Neural progenitor cell (in vitro differentiated cells): ENCODE results near the gene BMPER. TPM values are rescaled to one million over a fixed set of nuclear protein-coding genes. Genes with fewer than 3 reads are reported as not detected.
A peak's percentile ranks its signal among the peaks of the same experiment; 100 is the strongest.

ENCODE experiments used
- DNase-seq: peaks from one replicate; pipeline ENCODE4 v3.0.0-alpha.2; 2016; ENCODE audit warnings: low spot score
- H2AFZ ChIP-seq: fragments of 200-600 bp; sonication (generic); replicated peaks from 2 replicates; pipeline ENCODE4 v1.6.1; 2016; ENCODE audit warnings: antibody characterized with exemption
- H3F3A ChIP-seq: fragments of 200-600 bp; sonication (generic); 2 replicates; pipeline ENCODE4 v1.6.1; 2016; ENCODE audit warnings: antibody characterized with exemption, low read depth
- H3K27ac ChIP-seq: fragments of 200-600 bp; sonication (generic); 2 replicates; pipeline ENCODE4 v1.5.1; 2016; ENCODE audit warnings: mild to moderate bottlenecking
- H3K27me3 ChIP-seq: fragments of 200-600 bp; sonication (generic); 2 replicates; pipeline ENCODE4 v1.6.1; 2016; ENCODE audit warnings: mild to moderate bottlenecking, moderate library complexity
- H3K36me3 ChIP-seq: fragments of 200-600 bp; sonication (generic); 2 replicates; pipeline ENCODE4 v1.5.1; 2016
- H3K4me1 ChIP-seq: fragments of 200-600 bp; sonication (generic); 2 replicates; pipeline ENCODE4 v1.6.1; 2016; ENCODE audit warnings: mixed run types
- H3K4me2 ChIP-seq: fragments of 200-600 bp; sonication (generic); 2 replicates; pipeline ENCODE4 v1.6.1; 2016
- H3K4me3 ChIP-seq: fragments of 200-600 bp; sonication (generic); 2 replicates; pipeline ENCODE4 v1.5.1; 2016
- H3K79me2 ChIP-seq: fragments of 200-600 bp; sonication (generic); 2 replicates; pipeline ENCODE4 v1.6.1; 2016; ENCODE audit warnings: low read depth
- H3K9ac ChIP-seq: fragments of 200-600 bp; sonication (generic); 2 replicates; pipeline ENCODE4 v1.6.1; 2016
- H3K9me3 ChIP-seq: fragments of 200-600 bp; sonication (generic); 2 replicates; pipeline ENCODE4 v1.5.1; 2016; ENCODE audit warnings: low read depth
- H4K20me1 ChIP-seq: fragments of 200-600 bp; sonication (generic); 2 replicates; pipeline ENCODE4 v1.6.1; 2016; ENCODE audit warnings: low read depth
- H3K27ac Mint-ChIP-seq: 3 replicates; pipeline ENCODE4 v1.8.0; 2021; ENCODE audit warnings: mixed read lengths
- H3K27me3 Mint-ChIP-seq: 2 replicates; pipeline ENCODE4 v1.8.0; 2022; ENCODE audit warnings: low read depth, mild to moderate bottlenecking, inconsistent platforms, moderate library complexity, mixed read lengths; ENCODE audit not compliant: insufficient read depth
- H3K36me3 Mint-ChIP-seq: 3 replicates; pipeline ENCODE4 v1.8.0; 2021; ENCODE audit warnings: mixed read lengths
- H3K4me1 Mint-ChIP-seq: 3 replicates; pipeline ENCODE4 v1.8.0; 2021; ENCODE audit warnings: mixed read lengths
- H3K4me3 Mint-ChIP-seq: 3 replicates; pipeline ENCODE4 v1.8.0; 2021; ENCODE audit warnings: mild to moderate bottlenecking, moderate library complexity, mixed read lengths
- H3K9me3 Mint-ChIP-seq: 3 replicates; pipeline ENCODE4 v1.8.0; 2020; ENCODE audit warnings: mixed read lengths
- CTCF ChIP-seq: fragments of 200-600 bp; sonication (generic); IDR thresholded peaks from 2 replicates; pipeline ENCODE4 v1.5.1; 2017; ENCODE audit warnings: antibody characterized with exemption, mild to moderate bottlenecking
- EZH2 ChIP-seq: fragments of 200-600 bp; sonication (generic); IDR thresholded peaks from 2 replicates; pipeline ENCODE4 v1.6.1; 2017; ENCODE audit warnings: antibody characterized with exemption, mild to moderate bottlenecking, moderate library complexity
- EZH2phosphoT487 ChIP-seq: fragments of 200-600 bp; sonication (generic); IDR thresholded peaks from 2 replicates; pipeline ENCODE4 v1.6.1; 2017; ENCODE audit warnings: antibody characterized with exemption
- total RNA-seq: library from RNA; depleted of rRNA; stranded (reverse); fragments of >200 nt; gene quantifications from 2 replicates; pipeline ENCODE4 v1.2.3, GENCODE V29; 2015; ENCODE audit warnings: low replicate concordance

Gene BMPER
- total RNA-seq, 1 donor from 2014 or later, result 1.2 TPM

GRCh38 chr7:34057956-34058355 lies 152.6 kb downstream of the BMPER start:
- no peaks in the 10 kb centered on the region for H4K20me1 ChIP-seq

DNA sequence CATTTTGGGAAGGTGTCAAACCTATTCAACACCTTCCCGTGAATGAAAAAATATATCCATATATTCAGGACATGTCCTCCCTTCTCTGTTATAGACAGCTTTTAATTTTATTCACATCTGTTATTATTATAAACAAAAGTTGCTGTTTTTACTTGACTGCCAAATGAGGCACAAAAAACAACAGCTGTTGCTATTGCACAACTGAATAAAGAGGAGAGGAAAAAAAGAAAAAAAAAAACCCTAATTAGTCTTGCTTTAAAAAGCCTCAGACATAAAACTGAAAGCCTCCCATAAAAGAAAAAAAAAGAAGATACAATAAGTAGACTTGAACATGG lies 153.4 kb downstream of the BMPER start:
- Mint-ChIP-seq H3K27me3 (peaks cover 2% of the 10 kb centered on the region), H3K27ac (no peak overlapping the region), H3K4me1 (peaks cover 26% of the 10 kb centered on the region), H3K4me3 (no peak overlapping the region), H3K36me3 (no peaks in the 10 kb centered on the region), H3K9me3 (no peaks in the 10 kb centered on the region)
- no peak overlapping the region for H3K9ac ChIP-seq
- no peak overlapping the region for H3K27ac ChIP-seq
- H3K36me3 ChIP-seq, result no peaks in the 10 kb centered on the region
- H3K27me3 ChIP-seq, result no peaks in the 10 kb centered on the region
- H3K4me1 ChIP-seq, result peaks cover 24% of the 10 kb centered on the region
- H3K79me2 ChIP-seq, result no peaks in the 10 kb centered on the region
- DNase-seq, result no peak
- H3K4me2 ChIP-seq, result no peak overlapping the region
- TF ChIP-seq EZH2 (no peak), CTCF (no peak), EZH2phosphoT487 (no peak)
- peaks cover 2% of the 10 kb centered on the region for H3F3A ChIP-seq
- H2AFZ ChIP-seq, result no peak overlapping the region
- no peak overlapping the region for H3K4me3 ChIP-seq
- H4K20me1 ChIP-seq, result no peaks in the 10 kb centered on the region
- no peaks in the 10 kb centered on the region for H3K9me3 ChIP-seq

More at GRCh38 chr7:34057956-34058355, 152.6 kb downstream of the BMPER start:
- H3K9me3 ChIP-seq, result no peaks in the 10 kb centered on the region
- H3F3A ChIP-seq, result peaks cover 2% of the 10 kb centered on the region
- no peaks in the 10 kb centered on the region for H3K36me3 Mint-ChIP-seq
- no peak overlapping the region for H3K27ac Mint-ChIP-seq
- H3K9ac ChIP-seq, result no peak overlapping the region
- no peak overlapping the region for H3K4me2 ChIP-seq
- DNase-seq, result no peak
- H3K4me1 Mint-ChIP-seq, result peaks cover 26% of the 10 kb centered on the region
- TF ChIP-seq CTCF (no peak), EZH2phosphoT487 (no peak), EZH2 (no peak)
- no peak overlapping the region for H3K27ac ChIP-seq
- H3K27me3 Mint-ChIP-seq, result peaks cover 2% of the 10 kb centered on the region
- no peaks in the 10 kb centered on the region for H3K9me3 Mint-ChIP-seq
- H3K4me3 Mint-ChIP-seq, result no peak overlapping the region
- no peaks in the 10 kb centered on the region for H3K36me3 ChIP-seq
- peaks cover 24% of the 10 kb centered on the region for H3K4me1 ChIP-seq
- H2AFZ ChIP-seq, result no peak overlapping the region
- no peaks in the 10 kb centered on the region for H3K27me3 ChIP-seq
- no peaks in the 10 kb centered on the region for H3K79me2 ChIP-seq
- no peak overlapping the region for H3K4me3 ChIP-seq

DNA sequence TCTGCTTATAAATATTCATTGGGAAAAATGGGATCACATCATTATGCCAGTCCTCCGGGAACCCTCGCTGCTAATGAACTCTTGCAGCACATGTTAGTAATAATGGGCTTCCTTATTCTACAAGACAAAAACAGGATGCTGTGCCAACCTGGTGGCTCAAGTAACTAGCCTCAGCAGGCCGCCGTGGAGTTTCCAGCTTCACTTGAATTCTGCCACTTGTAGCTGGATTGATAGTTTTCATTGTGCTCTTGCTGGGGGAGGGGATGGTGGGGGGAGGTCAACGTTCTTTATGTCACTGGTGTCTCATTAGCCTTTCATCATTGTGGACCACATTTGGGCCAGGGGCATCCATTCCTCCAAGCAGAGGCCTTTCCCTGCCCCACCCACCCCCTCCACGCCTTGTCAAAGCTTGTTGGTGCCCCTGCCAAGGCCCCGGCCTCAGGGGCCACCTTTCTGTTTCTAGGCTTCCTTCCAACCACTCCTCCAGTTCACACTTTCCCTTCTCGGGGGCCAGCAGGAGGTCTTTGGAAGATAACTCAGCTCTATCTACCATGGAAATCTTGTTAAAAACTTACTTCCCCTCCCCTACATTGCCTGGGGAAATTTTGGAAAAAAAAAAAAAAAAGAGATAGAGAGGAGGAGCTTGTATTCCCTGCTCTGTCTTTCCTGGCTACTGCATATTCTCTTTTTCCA lies 153.9 kb downstream of the BMPER start:
- Histone ChIP-seq H3K4me1 (peaks cover 24% of the 10 kb centered on the region), H2AFZ (no peak overlapping the region), H3K4me2 (no peak overlapping the region), H3K9ac (no peak overlapping the region), H3K4me3 (no peak overlapping the region), H3K79me2 (no peaks in the 10 kb centered on the region), H3K9me3 (no peaks in the 10 kb centered on the region), H3K27me3 (no peaks in the 10 kb centered on the region), H4K20me1 (no peaks in the 10 kb centered on the region), H3F3A (peaks cover 2% of the 10 kb centered on the region), H3K27ac (no peak overlapping the region), H3K36me3 (no peaks in the 10 kb centered on the region)
- no peaks in the 10 kb centered on the region for H3K9me3 Mint-ChIP-seq
- no peaks in the 10 kb centered on the region for H3K36me3 Mint-ChIP-seq
- no peak for DNase-seq
- H3K4me1 Mint-ChIP-seq, result peaks cover 26% of the 10 kb centered on the region
- TF ChIP-seq EZH2 (no peak), CTCF (no peak), EZH2phosphoT487 (no peak)
- peak overlapping the region; percentile 63 for H3K4me3 Mint-ChIP-seq
- peaks cover 2% of the 10 kb centered on the region for H3K27me3 Mint-ChIP-seq
- H3K27ac Mint-ChIP-seq, result no peak overlapping the region
